ENCODE data around the gene NOM1.

The NOM1 gene

DNA sequence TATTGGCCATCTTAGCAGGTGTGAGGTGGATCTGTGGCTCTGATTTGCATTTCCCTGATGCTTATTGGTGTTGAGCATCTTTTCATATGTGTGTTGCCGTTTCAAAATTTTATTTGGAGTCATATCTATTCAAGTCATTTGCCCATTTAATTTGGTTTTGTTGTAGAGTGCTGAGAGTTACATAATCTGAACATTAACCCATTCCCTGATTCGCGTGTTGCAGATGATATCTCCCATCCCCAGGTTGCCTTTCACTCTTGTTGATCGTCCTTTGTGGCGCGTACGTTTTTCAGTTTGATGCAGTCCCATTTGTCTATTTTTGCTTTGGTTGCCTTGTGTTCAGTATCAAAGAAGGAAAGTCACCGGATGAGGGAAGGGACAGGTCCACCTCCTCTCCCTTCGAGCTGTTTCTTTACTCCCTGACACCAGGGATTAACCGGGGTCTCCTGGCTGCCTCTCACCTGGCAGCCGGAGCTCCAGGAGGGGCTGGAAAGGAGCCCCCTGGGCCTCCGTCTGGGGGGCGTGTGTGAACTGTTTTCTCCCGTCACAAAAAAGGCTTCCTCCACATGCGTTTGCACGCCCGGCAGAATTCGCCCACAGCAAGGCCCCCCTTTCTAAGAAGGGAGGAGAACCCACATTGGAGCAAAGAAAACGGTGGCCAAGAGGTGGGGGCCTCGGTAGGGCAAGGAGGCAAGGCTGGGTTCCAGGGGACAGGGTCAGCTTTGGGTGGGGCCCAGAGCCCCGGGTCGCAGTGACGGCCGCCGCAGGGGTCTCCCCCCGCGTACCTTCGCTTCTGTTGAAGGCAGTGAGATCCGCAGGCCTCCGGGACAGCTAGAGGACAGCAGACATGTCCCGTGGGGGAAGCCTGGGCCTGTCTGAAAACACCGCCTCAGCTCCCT, 52.7 kb downstream of the NOM1 start:
- peaks cover 18% of the 10 kb centered on the region for H3K36me3 ChIP-seq
- no peak overlapping the region for H3K4me3 ChIP-seq (ENCODE audit: low read depth, low read length)
- H3K9me3 ChIP-seq (ENCODE audit: severe bottlenecking) = no peaks in the 10 kb centered on the region
- H3K27me3 ChIP-seq (ENCODE audit: insufficient read depth, low read depth, severe bottlenecking) = no peaks in the 10 kb centered on the region
- no peak for TF ChIP-seq CTCF (IDR thresholded peaks at IDR 0.05; ENCODE audit: low read depth, low read length)
- no peak for DNase-seq
- no peak overlapping the region for H3K27ac ChIP-seq

DNA sequence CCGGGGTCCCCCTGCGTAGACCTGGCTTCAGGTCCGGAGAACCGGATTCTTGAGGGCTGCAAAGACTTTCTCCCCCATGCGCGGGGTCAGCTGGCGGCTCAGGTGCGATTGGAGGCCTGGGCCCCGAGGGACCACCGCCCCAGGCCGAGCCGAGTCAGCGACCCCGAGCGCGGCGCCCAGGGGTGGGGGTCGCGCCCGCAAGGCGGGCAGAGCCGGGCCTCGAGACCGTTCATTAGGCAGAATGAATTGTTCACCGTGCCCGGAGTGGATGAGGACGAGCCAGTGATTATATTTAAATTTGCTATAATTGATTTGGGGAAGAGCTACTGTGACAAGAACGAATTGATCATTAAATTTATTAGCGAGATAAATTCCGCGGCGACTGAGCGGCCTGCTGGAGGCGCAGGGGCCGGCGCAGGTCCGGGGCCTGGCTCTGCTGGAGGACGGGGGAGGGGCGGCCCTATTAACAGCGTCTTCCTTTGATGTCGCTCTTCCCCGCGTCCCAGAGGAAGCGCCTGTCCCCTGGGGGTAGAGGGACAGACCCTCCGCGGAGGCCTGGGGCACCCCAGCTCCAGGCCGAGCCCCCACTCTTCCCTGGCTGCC, 53.4 kb downstream of the NOM1 start:
- no peak for DNase-seq

DNA sequence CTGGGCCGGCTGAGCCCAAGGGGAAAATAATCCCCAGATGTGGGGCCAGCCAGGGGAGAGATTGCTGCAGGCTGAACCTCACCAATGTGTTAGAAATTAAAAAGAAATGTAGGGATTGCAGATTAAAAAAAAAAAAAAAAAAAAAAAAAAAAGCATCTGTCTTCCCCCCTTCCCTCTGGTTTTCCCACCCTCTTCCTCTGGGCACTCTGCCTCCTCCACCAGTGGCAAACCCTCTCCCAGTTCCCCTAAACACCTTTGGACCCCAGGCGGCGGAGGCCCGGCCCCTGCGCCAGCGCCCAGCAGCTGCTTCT, 53.9 kb downstream of the NOM1 start:
- no peaks in the 10 kb centered on the region for H3K27me3 ChIP-seq (ENCODE audit: insufficient read depth, low read depth, severe bottlenecking)
- DNase-seq = no peak
- no peak for TF ChIP-seq CTCF (IDR thresholded peaks at IDR 0.05; ENCODE audit: low read depth, low read length)
- no peak overlapping the region for H3K4me3 ChIP-seq (ENCODE audit: low read depth, low read length)
- no peaks in the 10 kb centered on the region for H3K9me3 ChIP-seq (ENCODE audit: severe bottlenecking)
- peaks cover 24% of the 10 kb centered on the region for H3K36me3 ChIP-seq
- H3K27ac ChIP-seq = no peak overlapping the region

More for the DNA sequence above, 53.4 kb downstream of the NOM1 start:
- Histone ChIP-seq H3K9me3 (ENCODE audit: severe bottlenecking) (no peaks in the 10 kb centered on the region), H3K36me3 (peaks cover 22% of the 10 kb centered on the region), H3K27ac (no peak overlapping the region), H3K4me3 (ENCODE audit: low read depth, low read length) (no peak overlapping the region), H3K27me3 (ENCODE audit: insufficient read depth, low read depth, severe bottlenecking) (no peaks in the 10 kb centered on the region)
- no peak for TF ChIP-seq CTCF (IDR thresholded peaks at IDR 0.05; ENCODE audit: low read depth, low read length)

DNA sequence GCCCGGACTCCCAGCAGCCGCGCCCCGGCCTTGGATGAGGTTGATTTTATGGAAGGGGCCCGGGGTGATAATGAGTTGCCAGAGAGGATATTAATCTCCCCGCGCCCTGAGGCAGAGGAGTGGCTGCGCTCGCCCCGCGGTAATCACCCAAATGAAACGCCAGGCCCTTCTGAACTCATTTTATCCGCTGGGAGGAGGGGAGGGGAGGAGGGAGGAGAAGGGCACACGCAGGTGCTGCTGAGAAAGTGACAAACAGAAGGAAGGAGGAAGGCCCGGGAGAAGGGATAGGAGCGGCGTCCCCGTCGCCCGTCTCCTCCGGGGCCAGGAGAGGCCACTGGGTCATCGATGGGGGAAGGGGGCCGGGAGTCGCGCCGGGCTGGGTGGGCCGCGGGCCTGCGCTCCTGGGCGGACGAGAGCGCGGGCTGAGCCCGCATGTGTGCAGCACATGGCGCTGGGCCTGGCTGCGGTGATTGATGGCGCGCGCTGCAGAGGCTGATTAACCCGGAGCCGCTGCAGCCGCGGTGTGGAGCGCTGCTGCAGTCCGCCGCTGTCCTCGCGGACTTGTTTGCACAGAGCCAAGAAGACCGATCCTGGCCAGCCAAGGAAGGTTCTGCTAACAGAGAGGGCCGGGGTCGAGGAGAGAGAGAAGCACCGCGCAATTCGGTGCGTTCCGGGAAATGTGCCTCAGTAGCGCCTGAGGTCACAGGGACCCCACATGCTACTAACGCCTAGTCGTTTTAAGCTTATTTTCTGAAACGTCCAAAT, 54.4 kb downstream of the NOM1 start:
- Histone ChIP-seq H3K27ac (no peak overlapping the region), H3K4me3 (ENCODE audit: low read depth, low read length) (no peak overlapping the region), H3K9me3 (ENCODE audit: severe bottlenecking) (no peaks in the 10 kb centered on the region), H3K36me3 (peaks cover 24% of the 10 kb centered on the region), H3K27me3 (ENCODE audit: insufficient read depth, low read depth, severe bottlenecking) (no peaks in the 10 kb centered on the region)
- TF ChIP-seq CTCF (IDR thresholded peaks at IDR 0.05; ENCODE audit: low read depth, low read length) = no peak
- no peak for DNase-seq

GRCh38 chr7:157004521-157005455, 55.3 kb downstream of the NOM1 start:
- no peak overlapping the region for H3K4me3 ChIP-seq (ENCODE audit: low read depth, low read length)
- no peak for TF ChIP-seq CTCF (IDR thresholded peaks at IDR 0.05; ENCODE audit: low read depth, low read length)
- no peaks in the 10 kb centered on the region for H3K27me3 ChIP-seq (ENCODE audit: insufficient read depth, low read depth, severe bottlenecking)
- DNase-seq = no peak
- peaks cover 24% of the 10 kb centered on the region for H3K36me3 ChIP-seq
- H3K9me3 ChIP-seq (ENCODE audit: severe bottlenecking) = no peaks in the 10 kb centered on the region
- H3K27ac ChIP-seq = no peak overlapping the region
